ENCODE measurements around the gene SIGLEC11. TPM values are rescaled to one million over a fixed set of nuclear protein-coding genes. Genes with fewer than 3 reads are reported as not detected.

The SIGLEC11 gene
- total and polyA plus RNA-seq, 2 of the 13 experiments (the other 11 are each of a cell fraction or from before 2014, with no cell fraction given): not detected

DNA sequence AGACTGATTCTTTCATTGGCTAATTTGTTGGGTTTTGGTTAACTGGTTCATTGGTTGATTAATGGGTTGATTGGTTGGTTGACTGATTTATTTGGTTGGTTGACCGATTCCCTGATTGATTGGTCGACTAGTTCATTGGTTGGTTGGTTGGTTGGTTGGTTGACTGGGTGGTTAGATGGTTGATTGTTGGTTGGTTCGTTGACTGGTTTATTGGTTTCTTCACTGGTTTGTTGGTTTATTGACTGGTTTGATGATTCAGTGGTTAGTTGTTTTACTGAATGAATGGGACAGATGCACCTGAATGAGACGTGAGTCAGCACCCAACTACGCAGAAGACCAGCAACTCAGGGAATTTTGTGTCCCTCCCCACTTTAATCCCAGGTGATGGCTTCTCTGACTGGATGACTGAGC lies 28.9 kb downstream of the SIGLEC11 start:
- FAIRE-seq: no peak
- CTCF ChIA-PET (ENCODE audit: low intra/inter-chr PET ratio, low total read pairs): no interaction called here

More for the DNA sequence above, 28.9 kb downstream of the SIGLEC11 start:
- TF ChIP-seq NR1H2 (CRISPR knock-in tag; IDR thresholded peaks at IDR 0.05; ENCODE audit: borderline replicate concordance, low read depth) (no peak), ZNF644 (CRISPR knock-in tag; IDR thresholded peaks at IDR 0.05; ENCODE audit: low read depth) (no peak), ZBTB49 (CRISPR knock-in tag; IDR thresholded peaks at IDR 0.05; ENCODE audit: borderline replicate concordance) (no peak), PLSCR1 (CRISPR knock-in tag; IDR thresholded peaks at IDR 0.05; ENCODE audit: borderline replicate concordance) (no peak), ZNF790 (CRISPR knock-in tag; IDR thresholded peaks at IDR 0.05; ENCODE audit: borderline replicate concordance) (no peak), SETDB1 (CRISPR knock-in tag; IDR thresholded peaks at IDR 0.05; ENCODE audit: borderline replicate concordance) (no peak), ZNF136 (CRISPR knock-in tag; IDR thresholded peaks at IDR 0.05; ENCODE audit: low read depth) (no peak), NR2C2 (CRISPR knock-in tag; IDR thresholded peaks at IDR 0.05; ENCODE audit: borderline replicate concordance) (no peak)
- TF ChIP-seq, protein P1, sequence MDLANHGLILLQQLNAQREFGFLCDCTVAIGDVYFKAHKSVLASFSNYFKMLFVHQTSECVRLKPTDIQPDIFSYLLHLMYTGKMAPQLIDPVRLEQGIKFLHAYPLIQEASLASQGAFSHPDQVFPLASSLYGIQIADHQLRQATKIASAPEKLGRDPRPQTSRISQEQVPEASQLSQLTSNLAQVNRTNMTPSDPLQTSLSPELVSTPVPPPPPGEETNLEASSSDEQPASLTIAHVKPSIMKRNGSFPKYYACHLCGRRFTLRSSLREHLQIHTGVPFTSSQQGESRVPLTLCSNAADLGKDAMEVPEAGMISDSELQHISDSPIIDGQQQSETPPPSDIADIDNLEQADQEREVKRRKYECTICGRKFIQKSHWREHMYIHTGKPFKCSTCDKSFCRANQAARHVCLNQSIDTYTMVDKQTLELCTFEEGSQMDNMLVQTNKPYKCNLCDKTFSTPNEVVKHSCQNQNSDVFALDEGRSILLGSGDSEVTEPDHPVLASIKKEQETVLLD (CRISPR knock-in tag; IDR thresholded peaks at IDR 0.05; ENCODE audit: low read depth): no peak
- no peaks in the 10 kb centered on the region for H3K9me3 ChIP-seq (ENCODE audit: low read length)
- H3K4me2 ChIP-seq (ENCODE audit: low read depth, low read length): no peak overlapping the region
- no peaks in the 10 kb centered on the region; a peak in 1 of 5 replicates for H3K27me3 ChIP-seq (ENCODE audit: control insufficient read depth in 1 of 2, insufficient read depth in 2 of 2, low read length in 2 of 2)
- POLR2A ChIA-PET: no interaction called here
- intact Hi-C loops (cut with micrococcal nuclease; ENCODE audit: unreplicated experiment): no loop called here
- 94% methylated on average over 5 of the region's 5 CpGs for WGBS (ENCODE audit: low lambda C conversion rate)
- peaks cover 20% of the 10 kb centered on the region for H3K4me1 ChIP-seq (ENCODE audit: insufficient read depth, low read length)
- no peak overlapping the region for H3K4me3 ChIP-seq (replicated peaks in 1 of 3; ENCODE audit: insufficient read depth in 1 of 3, low read depth in 2 of 3, low read length in 3 of 3)
- peaks cover 5 to 11% of the 10 kb centered on the region in 2 experiments; a peak in 4 of 5 replicates for H3K36me3 ChIP-seq (replicated peaks in 1 of 2; ENCODE audit: control insufficient read depth in 1 of 2, insufficient read depth in 2 of 2, low read length in 2 of 2)
- ATAC-seq (no peak), DNase-seq (ENCODE audit: low spot score) (no peak)
- no peak overlapping the region for H3K9ac ChIP-seq (ENCODE audit: insufficient read depth, low read depth, low read length)
- H2AFZ ChIP-seq (ENCODE audit: low read length): no peak overlapping the region
- no peak overlapping the region for H3K27ac ChIP-seq (ENCODE audit: extremely low read length, insufficient read depth, low read length)
- H4K20me1 ChIP-seq (ENCODE audit: insufficient read depth, low read length): no peaks in the 10 kb centered on the region
- H3K79me2 ChIP-seq (ENCODE audit: insufficient read depth, low read length): peaks cover 20% of the 10 kb centered on the region
- BruUV-seq (replicated peaks): no TSS peak
- in situ Hi-C loops (cut with HindIII; ENCODE audit: extremely low pct_ligation_motif_present, low pct_unique_long_range_greater_than_20kb): no loop called here
